NCI-H2107 treated with DMSO at 0.1 percent for 48 hours (cell line): ENCODE data around the gene ADAM19.
"Not testable (repeated sequence)": the region's sequence is repeated elsewhere in the genome, so short reads cannot be mapped to it uniquely, and the experiment has no call there.

Experiments used
- DNase-seq: peaks from one replicate; lab custom pipeline; 2025; ENCODE audit not compliant: unreplicated experiment; lab: John Stamatoyannopoulos, UW

Gene ADAM19

GRCh38 chr5:157491471-157491995 is 84.0 kb downstream of the ADAM19 start:
- no peak for DNase-seq

DNA sequence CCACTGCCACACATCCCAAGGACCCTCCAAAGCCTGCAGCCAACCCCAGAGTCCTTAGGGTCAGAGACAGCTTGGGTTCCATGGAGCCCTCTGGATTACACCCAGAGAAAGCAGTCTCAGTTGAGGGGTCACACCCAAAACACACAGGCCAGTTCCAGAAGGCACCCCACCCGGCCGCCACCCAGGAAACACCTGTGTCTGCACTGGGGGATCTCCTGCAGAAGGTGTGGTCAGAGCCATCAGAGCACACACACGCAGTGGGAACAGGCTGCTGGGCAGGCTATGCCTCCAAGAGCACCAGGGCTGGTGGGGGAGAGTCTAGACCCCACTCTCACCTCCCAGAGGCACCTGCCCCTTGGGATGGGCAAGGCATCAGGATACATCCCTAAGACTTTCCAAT is 88.2 kb downstream of the ADAM19 start:
- no peak for DNase-seq

DNA sequence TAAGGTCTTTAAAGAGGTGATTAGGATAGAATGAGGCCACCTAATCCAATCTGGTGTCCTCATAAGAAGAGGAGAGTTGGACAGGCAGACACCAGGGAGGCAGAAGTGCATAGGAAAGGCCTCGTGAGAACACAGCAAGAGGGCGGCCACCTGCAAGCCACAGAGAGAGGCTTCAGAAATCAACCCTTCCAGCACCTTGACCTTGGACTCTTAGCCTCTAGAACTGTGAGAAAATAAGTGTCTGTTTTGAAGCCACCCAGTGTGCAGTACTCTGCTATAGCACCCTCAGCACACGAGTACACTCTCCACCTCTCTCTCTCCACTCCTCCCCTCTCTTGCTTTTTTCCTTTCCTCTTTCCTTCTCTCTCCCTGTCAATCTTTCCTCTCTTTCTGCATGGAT is 88.7 kb downstream of the ADAM19 start:
- no peak for DNase-seq

DNA sequence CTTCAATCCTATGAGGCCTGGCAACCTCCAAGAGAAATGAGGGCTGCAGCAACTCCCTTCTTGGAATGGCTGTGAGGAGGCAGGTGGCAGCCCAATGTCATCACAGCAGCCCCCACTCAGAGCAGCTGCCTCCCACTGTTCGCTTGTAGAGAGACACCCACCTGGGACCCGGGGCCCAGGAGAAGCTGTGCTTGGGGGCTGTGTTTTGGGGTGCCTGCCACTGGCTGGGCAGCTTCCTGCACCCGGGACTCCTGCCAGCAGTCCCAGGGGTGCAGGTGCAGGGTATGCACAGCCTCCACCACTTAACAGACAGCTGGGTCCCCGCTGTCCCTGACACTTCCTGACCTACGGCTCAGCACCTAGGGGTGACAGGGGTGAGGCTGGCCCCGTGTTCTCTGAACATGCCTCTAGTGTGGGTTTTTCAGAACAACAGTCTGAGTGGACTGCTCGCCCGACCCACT is 89.3 kb downstream of the ADAM19 start:
- DNase-seq = no peak

DNA sequence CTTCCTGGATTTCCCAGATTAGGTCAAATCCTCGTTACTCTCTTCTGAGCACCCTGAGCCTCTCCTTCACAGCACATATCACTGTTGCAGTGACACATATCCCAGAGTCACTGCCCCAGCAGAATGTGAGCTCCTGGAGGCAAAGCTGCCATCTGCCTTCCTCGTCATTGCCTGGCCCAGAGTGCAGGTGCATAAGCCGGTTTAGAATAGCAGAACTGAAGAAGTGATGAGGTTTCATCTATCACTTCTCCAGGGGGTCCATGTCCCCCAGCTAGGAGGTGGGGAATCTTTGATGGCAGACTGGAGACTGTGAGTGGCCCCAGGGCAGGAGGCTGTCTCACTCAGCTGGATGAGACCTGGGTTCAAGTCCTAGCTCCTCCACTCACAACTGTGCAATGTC is 89.8 kb downstream of the ADAM19 start:
- DNase-seq = no peak

- no peak for DNase-seq
These were observed 90.2 kb downstream of the ADAM19 start for GRCh38 chr5:157485340-157485739.

GRCh38 chr5:157484768-157485167 is 90.8 kb downstream of the ADAM19 start:
- DNase-seq = no peak

DNA sequence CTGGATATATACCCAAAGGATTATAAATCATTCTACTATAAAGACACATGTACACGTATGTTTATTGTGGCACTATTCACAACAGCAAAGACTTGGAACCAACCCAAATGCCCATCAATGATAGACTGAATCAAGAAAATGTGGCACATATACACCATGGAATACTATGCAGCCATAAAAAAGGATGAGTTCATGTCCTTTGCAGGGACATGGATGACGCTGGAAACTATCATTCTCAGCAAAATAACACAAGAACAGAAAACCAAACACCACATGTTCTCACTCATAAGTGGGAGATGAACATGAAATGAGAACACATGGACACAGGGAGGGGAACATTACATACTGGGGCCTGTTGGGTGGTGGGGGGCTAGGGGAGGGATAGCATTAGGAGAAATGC is 92.9 kb downstream of the ADAM19 start:
- not testable (repeated sequence) for DNase-seq

GRCh38 chr5:157481666-157482065 is 93.9 kb downstream of the ADAM19 start:
- no peak for DNase-seq

GRCh38 chr5:157481265-157481664 is 94.3 kb downstream of the ADAM19 start:
- DNase-seq = no peak

DNA sequence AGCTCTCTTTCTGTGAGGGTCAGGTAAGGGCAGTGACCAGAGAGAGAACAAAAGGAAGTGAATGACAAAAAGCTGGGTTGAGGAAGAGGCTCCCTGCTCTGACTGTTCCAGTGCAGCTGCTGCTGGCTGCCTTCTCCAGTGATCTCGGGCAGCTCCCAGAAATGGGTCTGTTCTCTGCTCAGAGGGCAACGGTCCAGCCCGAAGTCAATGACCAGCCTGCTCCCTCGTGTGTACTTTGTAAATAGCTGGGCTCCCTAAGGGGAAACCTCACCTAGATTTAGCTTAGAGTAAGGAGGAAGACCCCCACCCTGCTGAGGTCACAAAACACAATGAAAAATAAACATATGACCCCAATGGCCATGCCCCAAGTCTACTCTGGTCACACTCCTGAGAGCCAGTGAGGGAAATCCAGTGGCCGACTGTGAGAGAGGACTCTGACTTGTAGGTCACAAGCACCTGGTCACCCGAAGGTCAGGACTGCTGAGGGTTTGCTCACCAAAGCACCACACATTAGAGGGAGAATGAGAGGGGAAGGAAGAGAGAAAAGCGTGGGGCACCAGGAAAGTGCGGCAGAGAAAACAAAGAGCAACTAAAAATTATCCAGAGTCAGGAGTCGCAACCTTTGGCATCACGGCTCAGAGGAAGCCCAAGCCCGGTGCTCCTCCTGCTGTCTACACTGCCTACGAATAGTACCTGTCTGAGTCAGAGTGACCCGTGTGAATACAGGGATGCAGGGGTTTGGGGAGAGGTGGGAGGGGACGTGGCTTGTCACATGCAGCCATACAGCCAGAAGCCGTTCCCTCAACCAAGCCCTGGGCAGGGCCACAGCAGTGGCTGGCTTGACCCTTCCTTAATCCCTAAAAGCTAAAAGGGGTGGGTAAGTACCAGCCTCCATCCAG is 95.7 kb downstream of the ADAM19 start:
- no peak for DNase-seq

DNA sequence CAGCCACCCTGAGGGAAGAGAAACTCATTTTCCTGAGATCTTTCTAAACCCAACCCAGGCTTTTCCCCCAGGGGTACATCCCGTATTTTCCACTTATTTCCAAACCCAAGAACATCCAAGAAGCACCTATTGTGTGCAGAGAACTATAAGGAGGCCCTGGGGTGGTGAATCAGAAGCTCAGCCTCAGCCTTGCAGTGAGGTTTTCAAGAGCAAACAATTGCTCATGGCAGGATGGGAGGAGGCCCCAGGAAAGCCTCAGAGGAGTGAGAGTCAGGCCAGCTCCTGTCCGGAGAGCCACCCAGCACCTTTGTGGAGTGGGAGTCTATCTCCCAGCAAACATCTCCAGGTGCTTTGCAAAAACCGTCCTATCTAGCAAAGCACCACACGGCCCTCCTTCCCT is 96.4 kb downstream of the ADAM19 start:
- DNase-seq = no peak

DNA sequence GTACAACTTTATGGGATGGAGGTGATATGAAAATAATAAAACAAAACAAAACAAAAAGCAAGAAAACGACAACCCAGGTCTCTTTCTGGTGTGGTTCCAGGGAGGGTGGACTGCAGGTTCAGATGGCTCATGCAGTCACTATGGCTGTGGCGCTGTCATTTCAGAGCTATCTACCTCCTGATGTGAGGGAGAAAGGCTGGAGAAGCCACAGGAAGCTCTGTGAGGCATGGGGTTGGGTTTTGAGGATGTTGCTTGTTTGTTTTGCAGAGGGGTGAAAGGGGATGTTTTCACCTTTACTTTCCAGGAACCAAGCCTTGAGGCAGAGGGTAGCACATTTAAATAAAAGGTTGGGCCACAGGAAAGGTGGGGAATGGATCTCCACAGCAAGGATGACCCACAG is 96.8 kb downstream of the ADAM19 start:
- no peak for DNase-seq

DNA sequence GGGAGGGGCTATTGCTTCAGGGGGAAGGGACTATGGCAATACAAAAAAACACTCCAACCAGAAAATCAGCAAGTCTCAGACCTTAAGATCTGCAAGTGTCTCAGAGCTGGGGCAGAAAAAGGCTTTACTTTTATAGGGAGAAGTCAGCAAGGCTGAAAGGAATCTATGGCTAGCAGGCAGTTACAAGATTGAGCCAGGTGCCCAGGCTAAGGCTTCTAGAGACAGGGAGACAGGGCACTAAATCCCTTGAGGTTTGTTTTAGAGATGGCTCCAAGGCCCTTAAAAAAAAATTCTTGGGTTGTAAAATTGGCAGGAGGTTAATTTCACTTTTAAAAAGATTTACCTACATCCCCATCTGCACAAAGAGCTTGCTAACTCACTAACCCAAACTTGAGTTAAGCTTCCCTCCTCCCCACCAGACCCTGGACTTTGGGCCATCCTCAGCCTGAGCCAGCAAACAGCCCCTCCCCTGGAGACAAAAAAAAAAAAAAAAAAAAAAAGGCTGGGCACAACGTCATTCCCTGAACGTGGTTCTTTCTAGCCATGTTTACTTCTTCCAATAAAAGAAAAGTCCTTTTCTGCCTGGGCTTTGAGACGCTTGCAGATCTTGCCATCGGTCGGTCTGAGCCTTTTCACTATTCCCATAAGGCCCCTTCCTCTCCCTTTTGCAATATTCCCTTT is 97.6 kb downstream of the ADAM19 start:
- DNase-seq = no peak

- DNase-seq = peak; percentile 17
These were observed 98.7 kb downstream of the ADAM19 start for GRCh38 chr5:157476702-157477408.

DNA sequence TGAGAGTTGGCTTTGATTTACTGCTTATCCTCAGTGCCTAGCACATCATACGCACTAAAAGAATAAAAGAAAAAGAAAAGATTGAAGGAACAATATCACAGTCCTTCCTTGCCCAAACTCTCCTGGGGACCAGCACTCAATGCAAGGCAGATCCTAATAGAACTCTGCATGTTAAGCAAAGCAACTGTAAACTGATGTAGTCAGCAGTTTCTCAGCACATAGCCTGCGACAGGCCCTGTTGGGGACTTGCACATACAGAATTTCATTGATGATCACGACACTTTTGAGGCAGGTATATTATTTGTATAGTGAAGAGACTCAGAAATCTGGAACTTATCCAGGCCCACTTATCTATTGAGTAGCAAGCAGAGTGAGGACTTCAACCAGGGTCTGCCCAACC is 100.1 kb downstream of the ADAM19 start:
- DNase-seq = no peak

DNA sequence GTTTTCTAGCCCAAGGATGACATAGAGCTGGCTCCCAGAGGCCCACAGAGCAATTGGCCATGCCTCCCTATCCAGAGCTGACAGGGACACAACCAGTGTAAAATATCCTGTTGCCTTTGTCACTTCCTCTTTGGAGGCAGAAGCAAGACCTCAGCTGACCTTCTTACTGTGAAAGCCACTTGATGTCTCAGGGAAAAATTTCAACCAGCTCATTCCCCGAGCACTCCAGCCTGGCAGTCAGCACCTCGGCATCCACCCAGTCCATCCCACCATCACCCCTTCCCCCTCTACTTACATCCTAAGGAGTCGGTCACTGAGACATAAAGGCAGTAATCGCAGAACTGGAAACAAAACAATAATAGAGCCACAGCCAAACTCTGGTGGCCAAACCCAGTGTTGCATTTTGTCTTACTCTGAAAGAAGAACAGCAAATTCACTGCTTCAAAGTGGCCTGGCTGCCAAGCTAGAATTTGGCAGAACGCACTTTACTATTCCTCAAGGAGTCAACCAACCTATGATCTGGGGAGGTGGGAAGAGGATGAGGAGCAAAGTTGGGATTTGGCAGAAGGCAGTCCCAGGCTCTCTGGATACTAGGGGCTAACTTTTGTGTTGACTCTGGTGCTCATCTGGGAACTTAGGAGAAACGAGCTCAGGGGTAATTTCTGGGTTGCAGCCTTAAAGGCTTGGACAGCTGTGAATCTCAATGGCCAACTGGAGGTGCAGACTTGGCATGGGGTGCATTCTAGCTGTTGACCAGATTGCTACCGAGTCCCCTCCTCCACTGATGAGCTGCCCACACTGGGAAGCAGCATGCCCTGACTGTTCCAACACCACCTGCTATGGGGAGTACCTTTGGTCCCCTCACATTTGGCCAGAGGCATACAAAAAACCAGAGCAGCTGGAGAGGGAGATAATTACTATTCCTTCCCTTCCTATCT is 101.9 kb downstream of the ADAM19 start:
- DNase-seq = no peak

- DNase-seq = no peak
These were observed 103.9 kb downstream of the ADAM19 start for GRCh38 chr5:157471709-157472108.

DNA sequence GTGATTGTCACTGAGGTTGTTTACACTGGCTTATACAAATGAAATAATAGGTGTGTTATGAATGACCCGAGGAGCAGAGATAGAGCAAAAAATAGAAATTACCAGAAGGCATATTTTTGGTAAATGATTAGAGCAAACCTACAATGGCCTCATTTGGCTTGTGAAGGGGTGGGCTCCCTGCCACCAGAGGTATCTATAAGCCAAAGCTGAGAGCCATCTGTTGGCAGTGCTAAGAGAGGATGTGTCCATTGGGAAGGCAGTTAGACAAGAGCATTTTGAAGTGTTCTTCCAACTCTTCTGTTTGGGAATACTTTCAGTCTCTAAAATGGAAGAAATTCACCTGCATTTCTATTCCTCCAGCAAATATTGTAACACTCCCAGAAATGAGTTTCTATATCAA is 104.9 kb downstream of the ADAM19 start:
- no peak for DNase-seq

DNA sequence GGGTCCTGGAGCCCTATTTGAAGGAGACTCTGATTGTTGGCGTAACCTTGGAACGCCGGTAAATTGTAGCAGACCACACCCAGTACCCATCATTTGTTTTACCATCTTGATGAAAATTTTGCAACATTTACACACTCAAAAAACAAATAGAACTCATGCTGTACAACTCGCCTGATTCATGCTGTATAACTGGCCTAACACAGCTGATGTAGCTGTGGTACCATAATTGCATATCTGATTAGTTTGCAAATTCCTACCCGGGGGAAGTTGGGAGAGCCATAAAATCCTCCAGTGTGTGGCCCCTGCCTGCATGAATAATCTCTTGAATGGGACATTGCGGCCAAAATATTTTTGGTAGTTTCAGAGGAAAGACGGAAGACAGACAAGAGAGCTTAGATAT is 105.9 kb downstream of the ADAM19 start:
- DNase-seq = no peak
